ENCODE results near the gene IL23R.

The IL23R gene

DNA sequence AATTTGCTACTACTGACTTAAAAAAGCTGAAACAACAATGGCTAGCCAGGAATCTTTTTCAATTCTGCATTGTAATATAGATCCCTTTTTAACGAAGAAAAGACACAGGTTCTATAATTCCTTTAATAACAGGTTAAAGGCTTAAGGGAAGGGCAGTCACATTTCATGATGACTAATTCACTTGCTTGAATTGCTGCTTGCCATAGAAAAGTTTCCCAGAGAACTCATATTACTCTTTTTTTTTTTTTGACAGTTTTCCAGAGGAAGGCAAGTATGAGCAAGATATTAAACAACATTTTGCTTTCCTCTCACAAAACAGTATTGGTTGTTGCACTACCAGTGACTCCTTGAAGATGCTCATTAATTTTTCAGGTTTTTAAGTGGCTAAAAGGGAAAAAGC, 60.9 kb downstream of the IL23R start:
- H3K79me2 ChIP-seq (ENCODE audit: insufficient read depth, low read length) = no peaks in the 10 kb centered on the region
- no peak overlapping the region for H3K4me3 ChIP-seq (ENCODE audit: insufficient read depth, low read length, poor library complexity, severe bottlenecking)
- no peak overlapping the region for H3K27ac ChIP-seq (ENCODE audit: low read depth, low read length)
- no peaks in the 10 kb centered on the region for H4K20me1 ChIP-seq (ENCODE audit: low read depth, low read length)
- H3K27me3 ChIP-seq (ENCODE audit: low read length) = no peaks in the 10 kb centered on the region
- H3K9me2 ChIP-seq (replicated peaks; ENCODE audit: insufficient read depth, low read length) = no peaks in the 10 kb centered on the region
- no peak overlapping the region for H3K9ac ChIP-seq (ENCODE audit: low read length)
- H3K36me3 ChIP-seq (ENCODE audit: low read length) = no peaks in the 10 kb centered on the region
- H2AFZ ChIP-seq (ENCODE audit: low read depth, low read length, severe bottlenecking) = no peak overlapping the region
- H3F3A ChIP-seq (ENCODE audit: insufficient read depth) = no peaks in the 10 kb centered on the region
- TF ChIP-seq, protein P1, sequence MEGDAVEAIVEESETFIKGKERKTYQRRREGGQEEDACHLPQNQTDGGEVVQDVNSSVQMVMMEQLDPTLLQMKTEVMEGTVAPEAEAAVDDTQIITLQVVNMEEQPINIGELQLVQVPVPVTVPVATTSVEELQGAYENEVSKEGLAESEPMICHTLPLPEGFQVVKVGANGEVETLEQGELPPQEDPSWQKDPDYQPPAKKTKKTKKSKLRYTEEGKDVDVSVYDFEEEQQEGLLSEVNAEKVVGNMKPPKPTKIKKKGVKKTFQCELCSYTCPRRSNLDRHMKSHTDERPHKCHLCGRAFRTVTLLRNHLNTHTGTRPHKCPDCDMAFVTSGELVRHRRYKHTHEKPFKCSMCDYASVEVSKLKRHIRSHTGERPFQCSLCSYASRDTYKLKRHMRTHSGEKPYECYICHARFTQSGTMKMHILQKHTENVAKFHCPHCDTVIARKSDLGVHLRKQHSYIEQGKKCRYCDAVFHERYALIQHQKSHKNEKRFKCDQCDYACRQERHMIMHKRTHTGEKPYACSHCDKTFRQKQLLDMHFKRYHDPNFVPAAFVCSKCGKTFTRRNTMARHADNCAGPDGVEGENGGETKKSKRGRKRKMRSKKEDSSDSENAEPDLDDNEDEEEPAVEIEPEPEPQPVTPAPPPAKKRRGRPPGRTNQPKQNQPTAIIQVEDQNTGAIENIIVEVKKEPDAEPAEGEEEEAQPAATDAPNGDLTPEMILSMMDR (IDR thresholded peaks at IDR 0.05; ENCODE audit: insufficient read depth, low read length, poor library complexity, severe bottlenecking) = no peak
- no peak for TF ChIP-seq EZH2phosphoT487 (conservative IDR thresholded peaks at IDR 0.05; ENCODE audit: low read length)
- no peak overlapping the region for H3K4me2 ChIP-seq (ENCODE audit: low read depth, low read length, poor library complexity, severe bottlenecking)
- no peaks in the 10 kb centered on the region for H3K9me3 ChIP-seq (ENCODE audit: insufficient read depth, low read length)

DNA sequence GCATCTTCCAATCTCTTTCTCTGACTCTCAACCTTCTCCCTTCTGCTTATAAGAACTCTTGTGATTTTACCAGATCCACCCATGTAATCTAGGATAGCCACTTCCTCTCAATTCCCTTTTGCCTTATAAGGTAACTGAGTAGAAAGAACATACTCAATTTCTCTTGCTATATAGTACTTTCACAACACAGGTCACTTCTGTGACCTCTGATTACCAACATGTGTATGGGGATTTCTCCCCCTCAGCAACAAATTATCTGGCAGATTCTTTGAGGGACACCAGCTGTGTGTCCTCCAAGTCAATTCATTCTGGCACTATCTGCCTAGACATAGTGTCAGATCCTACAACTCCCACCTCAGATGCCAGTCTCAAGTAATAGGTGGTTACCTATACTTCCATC, 62.5 kb downstream of the IL23R start:
- Histone ChIP-seq H3K79me2 (ENCODE audit: insufficient read depth, low read length) (no peaks in the 10 kb centered on the region), H2AFZ (ENCODE audit: low read depth, low read length, severe bottlenecking) (no peak overlapping the region), H3K27ac (ENCODE audit: low read depth, low read length) (no peak overlapping the region), H3K27me3 (ENCODE audit: low read length) (no peaks in the 10 kb centered on the region), H3K9ac (ENCODE audit: low read length) (no peak overlapping the region), H3K9me3 (ENCODE audit: insufficient read depth, low read length) (no peaks in the 10 kb centered on the region), H3K36me3 (ENCODE audit: low read length) (no peaks in the 10 kb centered on the region), H3K4me3 (ENCODE audit: insufficient read depth, low read length, poor library complexity, severe bottlenecking) (no peak overlapping the region), H3F3A (ENCODE audit: insufficient read depth) (no peaks in the 10 kb centered on the region), H3K4me2 (ENCODE audit: low read depth, low read length, poor library complexity, severe bottlenecking) (no peak overlapping the region), H3K9me2 (replicated peaks; ENCODE audit: insufficient read depth, low read length) (no peaks in the 10 kb centered on the region), H4K20me1 (ENCODE audit: low read depth, low read length) (no peaks in the 10 kb centered on the region)
- TF ChIP-seq, protein P1 (IDR thresholded peaks at IDR 0.05; ENCODE audit: insufficient read depth, low read length, poor library complexity, severe bottlenecking) = no peak
- TF ChIP-seq EZH2phosphoT487 (conservative IDR thresholded peaks at IDR 0.05; ENCODE audit: low read length) = no peak

DNA sequence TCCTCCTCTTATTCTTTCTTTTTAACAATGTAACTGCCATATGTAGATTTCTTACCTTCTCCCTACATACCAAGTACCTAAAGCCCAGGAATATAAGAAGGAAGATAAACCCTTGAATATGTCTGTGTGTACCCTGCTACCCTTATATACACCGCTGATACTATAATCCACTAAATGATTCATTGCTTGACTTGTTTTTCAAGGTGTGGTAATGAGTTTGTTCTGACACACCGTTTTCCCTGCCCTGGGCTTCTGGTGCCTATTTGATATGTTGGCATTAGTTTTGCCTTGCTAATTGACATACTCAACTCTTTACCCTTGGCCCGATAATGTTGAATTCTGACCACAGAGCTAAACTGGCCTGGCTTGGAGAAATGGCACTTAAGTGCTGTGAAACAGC, 64.3 kb downstream of the IL23R start:
- TF ChIP-seq, protein P1 (IDR thresholded peaks at IDR 0.05; ENCODE audit: insufficient read depth, low read length, poor library complexity, severe bottlenecking) = no peak
- no peak for TF ChIP-seq EZH2phosphoT487 (conservative IDR thresholded peaks at IDR 0.05; ENCODE audit: low read length)
- no peaks in the 10 kb centered on the region for H3K27me3 ChIP-seq (ENCODE audit: low read length)
- no peak overlapping the region for H3K4me3 ChIP-seq (ENCODE audit: insufficient read depth, low read length, poor library complexity, severe bottlenecking)
- no peak overlapping the region for H2AFZ ChIP-seq (ENCODE audit: low read depth, low read length, severe bottlenecking)
- H3K9ac ChIP-seq (ENCODE audit: low read length) = no peak overlapping the region
- no peaks in the 10 kb centered on the region for H3K9me2 ChIP-seq (replicated peaks; ENCODE audit: insufficient read depth, low read length)
- H3K9me3 ChIP-seq (ENCODE audit: insufficient read depth, low read length) = no peaks in the 10 kb centered on the region
- no peaks in the 10 kb centered on the region for H3K36me3 ChIP-seq (ENCODE audit: low read length)
- H3K79me2 ChIP-seq (ENCODE audit: insufficient read depth, low read length) = no peaks in the 10 kb centered on the region
- H3F3A ChIP-seq (ENCODE audit: insufficient read depth) = no peaks in the 10 kb centered on the region
- no peak overlapping the region for H3K4me2 ChIP-seq (ENCODE audit: low read depth, low read length, poor library complexity, severe bottlenecking)
- no peak overlapping the region for H3K27ac ChIP-seq (ENCODE audit: low read depth, low read length)
- no peaks in the 10 kb centered on the region for H4K20me1 ChIP-seq (ENCODE audit: low read depth, low read length)

All from SU-DHL-6 (cell line).